Measurements from ENCODE around the gene GSS.

GSS gene

GRCh38 chr20:34997774-34998173 lies 42.2 kb upstream of the GSS start:
- TF ChIP-seq GATA1 (IDR thresholded peaks at IDR 0.05; ENCODE audit: low read depth, low read length) (no peak), POLR2A (IDR thresholded peaks at IDR 0.05; ENCODE audit: low read length) (no peak)
- DNase-seq = no peak

GRCh38 chr20:34997131-34997561 lies 41.5 kb upstream of the GSS start:
- peak; percentile 30 to 36 for DNase-seq
- TF ChIP-seq GATA1 (IDR thresholded peaks at IDR 0.05; ENCODE audit: low read depth, low read length) (no peak), POLR2A (IDR thresholded peaks at IDR 0.05; ENCODE audit: low read length) (no peak)

- no peak for DNase-seq
- TF ChIP-seq POLR2A (IDR thresholded peaks at IDR 0.05; ENCODE audit: low read length) (no peak), GATA1 (IDR thresholded peaks at IDR 0.05; ENCODE audit: low read depth, low read length) (no peak)
Measured at GRCh38 chr20:34996243-34997028, 40.8 kb upstream of the GSS start.

GRCh38 chr20:34995696-34996095 lies 40.1 kb upstream of the GSS start:
- no peak for DNase-seq
- TF ChIP-seq GATA1 (IDR thresholded peaks at IDR 0.05; ENCODE audit: low read depth, low read length) (no peak), POLR2A (IDR thresholded peaks at IDR 0.05; ENCODE audit: low read length) (no peak)

- DNase-seq = no peak
- no peak for TF ChIP-seq GATA1 (IDR thresholded peaks at IDR 0.05; ENCODE audit: low read depth, low read length)
- no peak for TF ChIP-seq POLR2A (IDR thresholded peaks at IDR 0.05; ENCODE audit: low read length)
Measured at GRCh38 chr20:34995192-34995591, 39.6 kb upstream of the GSS start.

GRCh38 chr20:34994509-34995131 lies 39.0 kb upstream of the GSS start:
- no peak for DNase-seq

GRCh38 chr20:34993941-34994508 lies 38.4 kb upstream of the GSS start:
- no peak for DNase-seq
- no peak for TF ChIP-seq POLR2A (IDR thresholded peaks at IDR 0.05; ENCODE audit: low read length)
- no peak for TF ChIP-seq GATA1 (IDR thresholded peaks at IDR 0.05; ENCODE audit: low read depth, low read length)

More at GRCh38 chr20:34994509-34995131, 39.0 kb upstream of the GSS start:
- TF ChIP-seq GATA1 (IDR thresholded peaks at IDR 0.05; ENCODE audit: low read depth, low read length) (no peak), POLR2A (IDR thresholded peaks at IDR 0.05; ENCODE audit: low read length) (no peak)

- DNase-seq = no peak
- TF ChIP-seq GATA1 (IDR thresholded peaks at IDR 0.05; ENCODE audit: low read depth, low read length) (no peak), POLR2A (IDR thresholded peaks at IDR 0.05; ENCODE audit: low read length) (no peak)
Measured at GRCh38 chr20:34992751-34993417, 37.3 kb upstream of the GSS start.

- no peak for DNase-seq
- TF ChIP-seq POLR2A (IDR thresholded peaks at IDR 0.05; ENCODE audit: low read length) = no peak
- no peak for TF ChIP-seq GATA1 (IDR thresholded peaks at IDR 0.05; ENCODE audit: low read depth, low read length)
Measured at GRCh38 chr20:34990661-34991214, 35.1 kb upstream of the GSS start.

GRCh38 chr20:34990231-34990630 lies 34.6 kb upstream of the GSS start:
- TF ChIP-seq POLR2A (IDR thresholded peaks at IDR 0.05; ENCODE audit: low read length) (no peak), GATA1 (IDR thresholded peaks at IDR 0.05; ENCODE audit: low read depth, low read length) (no peak)
- no peak for DNase-seq

GRCh38 chr20:34989670-34990069 lies 34.1 kb upstream of the GSS start:
- DNase-seq = no peak
- TF ChIP-seq POLR2A (IDR thresholded peaks at IDR 0.05; ENCODE audit: low read length) (no peak), GATA1 (IDR thresholded peaks at IDR 0.05; ENCODE audit: low read depth, low read length) (no peak)

GRCh38 chr20:34989118-34989517 lies 33.5 kb upstream of the GSS start:
- TF ChIP-seq POLR2A (IDR thresholded peaks at IDR 0.05; ENCODE audit: low read length) (no peak), GATA1 (IDR thresholded peaks at IDR 0.05; ENCODE audit: low read depth, low read length) (no peak)
- DNase-seq = no peak

GRCh38 chr20:34988191-34988540 lies 32.6 kb upstream of the GSS start:
- no peak for DNase-seq
- TF ChIP-seq GATA1 (IDR thresholded peaks at IDR 0.05; ENCODE audit: low read depth, low read length) (no peak), POLR2A (IDR thresholded peaks at IDR 0.05; ENCODE audit: low read length) (no peak)

All from erythroblast (primary cell).